Left cardiac atrium (tissue), 4 donors: ENCODE measurements around the gene SAP25. TPM values are rescaled to one million over a fixed set of nuclear protein-coding genes. Genes with fewer than 3 reads are reported as not detected.

Source experiments
- ATAC-seq, 2 donors: fragments of 200-7000 bp; cut with Tn5 transposase; one replicate each; pipeline ENCODE4 v1.9.1; 2020; ENCODE audit warnings: mild to moderate bottlenecking in 2 of 2, moderate library complexity in 2 of 2
- DNase-seq: peaks from one replicate; pipeline ENCODE4 v3.0.0-alpha.2; 2020
- intact Hi-C, 2 donors: fragments of 100-400 bp; cut with DNase I; formaldehyde crosslinking; loops; one replicate each; pipeline versions ENCODE4 v1.14.1 to v1.15.1; 2022 to 2023
- total RNA-seq, 2 donors: library from RNA; stranded (reverse); fragmentation: NEBNext Ultra II Directional; extraction: Animal tissue kit (Norgen Biotek cat#: 25700); gene quantifications; one replicate each; pipeline ENCODE4 v1.2.1, GENCODE V29; 2021
- donor health status: DM: no; HTN: yes; CAD: no.
- donor health status: DM: no; HTN: yes; CAD: no; lungs with severe emphysema.
- donor health status: DM: yes; HTN: yes; CAD: no.
- donor health status: Dilated cardiomyopathy.

SAP25 gene
- total RNA-seq, 2 donors from 2014 or later = 0.58 to 1.5 TPM

- DNase-seq (no peak), ATAC-seq (no peak)
- intact Hi-C loops = no loop called here
Observed at GRCh38 chr7:100580466-100581283, 7.0 kb upstream of the SAP25 start.

GRCh38 chr7:100578246-100579183 is 4.8 kb upstream of the SAP25 start:
- intact Hi-C loops = loop anchor here in 1 of 2 donors (10.0 kb wide), 1 partner anchor 106 kb away; no protein-coding TSS in a partner anchor
- DNase-seq = no peak

GRCh38 chr7:100577507-100577906 is 3.8 kb upstream of the SAP25 start:
- intact Hi-C loops = loop anchor here in 1 of 2 donors (10.0 kb wide), 1 partner anchor 107 kb away; no protein-coding TSS in a partner anchor
- ATAC-seq (no peak), DNase-seq (no peak)

More at GRCh38 chr7:100578246-100579183, 4.8 kb upstream of the SAP25 start:
- no peak for ATAC-seq

GRCh38 chr7:100577103-100577502 is 3.4 kb upstream of the SAP25 start:
- intact Hi-C loops = loop anchor here in 1 of 2 donors (10.0 kb wide), 1 partner anchor 108 kb away; no protein-coding TSS in a partner anchor
- no peak for DNase-seq
- no peak for ATAC-seq

GRCh38 chr7:100576384-100576993 is 2.8 kb upstream of the SAP25 start:
- ATAC-seq = no peak
- DNase-seq = no peak
- intact Hi-C loops = loop anchor here in 1 of 2 donors (10.0 kb wide), 1 partner anchor 108 kb away; no protein-coding TSS in a partner anchor

GRCh38 chr7:100575746-100576383 is 2.2 kb upstream of the SAP25 start:
- no peak for ATAC-seq
- DNase-seq = no peak
- intact Hi-C loops = loop anchor here in 1 of 2 donors (10.0 kb wide), 1 partner anchor 109 kb away; no protein-coding TSS in a partner anchor

- ATAC-seq (no peak), DNase-seq (no peak)
- intact Hi-C loops = loop anchor here in 1 of 2 donors (10.0 kb wide), 1 partner anchor 110 kb away; no protein-coding TSS in a partner anchor
Observed at GRCh38 chr7:100575206-100575631, 1.5 kb upstream of the SAP25 start.

GRCh38 chr7:100574362-100575205 is 884 bp upstream of the SAP25 start:
- intact Hi-C loops = loop anchor here in 1 of 2 donors (10.0 kb wide), 1 partner anchor 110 kb away; no protein-coding TSS in a partner anchor
- DNase-seq = no peak
- no peak for ATAC-seq

GRCh38 chr7:100572949-100573675 is 588 bp downstream of the SAP25 start:
- intact Hi-C loops = loop anchor here in 1 of 2 donors (10.0 kb wide), 1 partner anchor 112 kb away; no protein-coding TSS in a partner anchor
- ATAC-seq = no peak
- DNase-seq = no peak

GRCh38 chr7:100572281-100572948 is 1.3 kb downstream of the SAP25 start:
- ATAC-seq = no peak
- no peak for DNase-seq
- intact Hi-C loops = loop anchor here in 1 of 2 donors (10.0 kb wide), 1 partner anchor 112 kb away; no protein-coding TSS in a partner anchor

GRCh38 chr7:100571829-100572116 is 1.9 kb downstream of the SAP25 start:
- no peak for ATAC-seq
- no peak for DNase-seq
- intact Hi-C loops = loop anchor here in 1 of 2 donors (10.0 kb wide), 1 partner anchor 113 kb away; no protein-coding TSS in a partner anchor

GRCh38 chr7:100570954-100571828 is 2.5 kb downstream of the SAP25 start:
- DNase-seq (no peak), ATAC-seq (no peak)
- intact Hi-C loops = loop anchor here in 1 of 2 donors (10.0 kb wide), 1 partner anchor 114 kb away; no protein-coding TSS in a partner anchor

GRCh38 chr7:100568896-100569844 is 4.5 kb downstream of the SAP25 start:
- intact Hi-C loops = no loop called here
- peak; percentile 61 for DNase-seq
- ATAC-seq = peak; percentile 24 to 39

GRCh38 chr7:100568176-100568895 is 5.4 kb downstream of the SAP25 start:
- no peak for ATAC-seq

More at GRCh38 chr7:100568176-100568895, 5.4 kb downstream of the SAP25 start:
- DNase-seq = no peak
- intact Hi-C loops = no loop called here
